ENCODE measurements around the gene SHC3. TPM values are rescaled to one million over a fixed set of nuclear protein-coding genes. Genes with fewer than 3 reads are reported as not detected.

Gene SHC3
- total RNA-seq, 1 donor from 2014 or later = 0.52 TPM

- Histone ChIP-seq H3K9ac (ENCODE audit: low read depth in 1 of 3, low read length in 3 of 3) (no peak overlapping the region), H3K36me3 (ENCODE audit: control insufficient read depth in 3 of 3, insufficient read depth in 3 of 3, low read length in 3 of 3) (no peaks in the 10 kb centered on the region), H3K4me3 (ENCODE audit: low read length in 3 of 3) (no peak overlapping the region), H3K9me3 (ENCODE audit: control insufficient read depth in 3 of 3, low read length in 3 of 3) (no peaks in the 10 kb centered on the region), H3K27me3 (ENCODE audit: control insufficient read depth in 3 of 3, insufficient read depth in 3 of 3, low read length in 3 of 3) (peaks cover 4 to 13% (median 6%) of the 10 kb centered on the region in 3 donors), H3K27ac (ENCODE audit: low read depth, low read length) (no peak overlapping the region), H3K4me1 (ENCODE audit: control insufficient read depth in 3 of 3, insufficient read depth in 3 of 3, low read length in 3 of 3) (peaks cover 7 to 17% (median 17%) of the 10 kb centered on the region in 3 donors)
Observed at GRCh38 chr9:89002987-89003386, 175.6 kb downstream of the SHC3 start.

- Histone ChIP-seq H3K4me1 (ENCODE audit: control insufficient read depth in 3 of 3, insufficient read depth in 3 of 3, low read length in 3 of 3) (peaks cover 7 to 19% (median 17%) of the 10 kb centered on the region in 3 donors), H3K9me3 (ENCODE audit: control insufficient read depth in 3 of 3, low read length in 3 of 3) (no peaks in the 10 kb centered on the region), H3K27me3 (ENCODE audit: control insufficient read depth in 3 of 3, insufficient read depth in 3 of 3, low read length in 3 of 3) (peaks cover 4 to 13% (median 6%) of the 10 kb centered on the region in 3 donors), H3K4me3 (ENCODE audit: low read length in 3 of 3) (no peak overlapping the region), H3K27ac (ENCODE audit: low read depth, low read length) (no peak overlapping the region), H3K36me3 (ENCODE audit: control insufficient read depth in 3 of 3, insufficient read depth in 3 of 3, low read length in 3 of 3) (no peaks in the 10 kb centered on the region), H3K9ac (ENCODE audit: low read depth in 1 of 3, low read length in 3 of 3) (no peak overlapping the region)
Observed at GRCh38 chr9:89001917-89002540, 176.6 kb downstream of the SHC3 start.

GRCh38 chr9:89000973-89001916 lies 177.4 kb downstream of the SHC3 start:
- H3K36me3 ChIP-seq (ENCODE audit: control insufficient read depth in 3 of 3, insufficient read depth in 3 of 3, low read length in 3 of 3) = no peaks in the 10 kb centered on the region
- peaks cover 7 to 21% (median 17%) of the 10 kb centered on the region in 3 donors for H3K4me1 ChIP-seq (ENCODE audit: control insufficient read depth in 3 of 3, insufficient read depth in 3 of 3, low read length in 3 of 3)
- peak overlapping the region in 2 of 3 donors; percentile 15 to 50 for H3K9ac ChIP-seq (ENCODE audit: low read depth in 1 of 3, low read length in 3 of 3)
- H3K27me3 ChIP-seq (ENCODE audit: control insufficient read depth in 3 of 3, insufficient read depth in 3 of 3, low read length in 3 of 3) = peaks cover 4 to 13% (median 6%) of the 10 kb centered on the region in 3 donors
- H3K27ac ChIP-seq (ENCODE audit: low read depth, low read length) = no peak overlapping the region
- peak overlapping the region in 1 of 3 donors; percentile 41 for H3K4me3 ChIP-seq (ENCODE audit: low read length in 3 of 3)
- H3K9me3 ChIP-seq (ENCODE audit: control insufficient read depth in 3 of 3, low read length in 3 of 3) = no peaks in the 10 kb centered on the region

GRCh38 chr9:89000371-89000781 lies 178.2 kb downstream of the SHC3 start:
- peaks cover 7 to 21% (median 17%) of the 10 kb centered on the region in 3 donors for H3K4me1 ChIP-seq (ENCODE audit: control insufficient read depth in 3 of 3, insufficient read depth in 3 of 3, low read length in 3 of 3)
- no peak overlapping the region for H3K9ac ChIP-seq (ENCODE audit: low read depth in 1 of 3, low read length in 3 of 3)

GRCh38 chr9:88998911-88999310 lies 179.7 kb downstream of the SHC3 start:
- H3K4me1 ChIP-seq (ENCODE audit: control insufficient read depth in 3 of 3, insufficient read depth in 3 of 3, low read length in 3 of 3) = peaks cover 13 to 26% (median 21%) of the 10 kb centered on the region in 3 donors
- H3K27me3 ChIP-seq (ENCODE audit: control insufficient read depth in 3 of 3, insufficient read depth in 3 of 3, low read length in 3 of 3) = peaks cover 8 to 18% (median 18%) of the 10 kb centered on the region in 3 donors
- H3K27ac ChIP-seq (ENCODE audit: low read depth, low read length) = no peak overlapping the region
- no peak overlapping the region for H3K4me3 ChIP-seq (ENCODE audit: low read length in 3 of 3)
- no peak overlapping the region for H3K9ac ChIP-seq (ENCODE audit: low read depth in 1 of 3, low read length in 3 of 3)
- no peaks in the 10 kb centered on the region for H3K36me3 ChIP-seq (ENCODE audit: control insufficient read depth in 3 of 3, insufficient read depth in 3 of 3, low read length in 3 of 3)
- H3K9me3 ChIP-seq (ENCODE audit: control insufficient read depth in 3 of 3, low read length in 3 of 3) = no peaks in the 10 kb centered on the region

More at GRCh38 chr9:89000371-89000781, 178.2 kb downstream of the SHC3 start:
- Histone ChIP-seq H3K9me3 (ENCODE audit: control insufficient read depth in 3 of 3, low read length in 3 of 3) (no peaks in the 10 kb centered on the region), H3K4me3 (ENCODE audit: low read length in 3 of 3) (no peak overlapping the region), H3K27me3 (ENCODE audit: control insufficient read depth in 3 of 3, insufficient read depth in 3 of 3, low read length in 3 of 3) (peaks cover 4 to 13% (median 7%) of the 10 kb centered on the region in 3 donors), H3K27ac (ENCODE audit: low read depth, low read length) (no peak overlapping the region), H3K36me3 (ENCODE audit: control insufficient read depth in 3 of 3, insufficient read depth in 3 of 3, low read length in 3 of 3) (no peaks in the 10 kb centered on the region)

- no peaks in the 10 kb centered on the region for H3K36me3 ChIP-seq (ENCODE audit: control insufficient read depth in 3 of 3, insufficient read depth in 3 of 3, low read length in 3 of 3)
- H3K9ac ChIP-seq (ENCODE audit: low read depth in 1 of 3, low read length in 3 of 3) = no peak overlapping the region
- H3K4me1 ChIP-seq (ENCODE audit: control insufficient read depth in 3 of 3, insufficient read depth in 3 of 3, low read length in 3 of 3) = peaks cover 13 to 28% (median 21%) of the 10 kb centered on the region in 3 donors
- no peak overlapping the region for H3K27ac ChIP-seq (ENCODE audit: low read depth, low read length)
- no peak overlapping the region for H3K4me3 ChIP-seq (ENCODE audit: low read length in 3 of 3)
- peaks cover 12 to 20% (median 18%) of the 10 kb centered on the region in 3 donors for H3K27me3 ChIP-seq (ENCODE audit: control insufficient read depth in 3 of 3, insufficient read depth in 3 of 3, low read length in 3 of 3)
- H3K9me3 ChIP-seq (ENCODE audit: control insufficient read depth in 3 of 3, low read length in 3 of 3) = no peaks in the 10 kb centered on the region
Observed at GRCh38 chr9:88998503-88998902, 180.1 kb downstream of the SHC3 start.

- Histone ChIP-seq H3K4me1 (ENCODE audit: control insufficient read depth in 3 of 3, insufficient read depth in 3 of 3, low read length in 3 of 3) (peaks cover 13 to 28% (median 21%) of the 10 kb centered on the region in 3 donors), H3K27ac (ENCODE audit: low read depth, low read length) (no peak overlapping the region), H3K27me3 (ENCODE audit: control insufficient read depth in 3 of 3, insufficient read depth in 3 of 3, low read length in 3 of 3) (peaks cover 12 to 21% (median 18%) of the 10 kb centered on the region in 3 donors)
Observed at GRCh38 chr9:88997646-88998045, 181.0 kb downstream of the SHC3 start.

GRCh38 chr9:88996921-88997235 lies 181.7 kb downstream of the SHC3 start:
- Histone ChIP-seq H3K4me1 (ENCODE audit: control insufficient read depth in 3 of 3, insufficient read depth in 3 of 3, low read length in 3 of 3) (peaks cover 19 to 28% (median 22%) of the 10 kb centered on the region in 3 donors), H3K36me3 (ENCODE audit: control insufficient read depth in 3 of 3, insufficient read depth in 3 of 3, low read length in 3 of 3) (no peaks in the 10 kb centered on the region), H3K27me3 (ENCODE audit: control insufficient read depth in 3 of 3, insufficient read depth in 3 of 3, low read length in 3 of 3) (peaks cover 14 to 21% (median 17%) of the 10 kb centered on the region in 3 donors), H3K9ac (ENCODE audit: low read depth in 1 of 3, low read length in 3 of 3) (no peak overlapping the region), H3K9me3 (ENCODE audit: control insufficient read depth in 3 of 3, low read length in 3 of 3) (no peaks in the 10 kb centered on the region), H3K27ac (ENCODE audit: low read depth, low read length) (no peak overlapping the region), H3K4me3 (ENCODE audit: low read length in 3 of 3) (no peak overlapping the region)

More at GRCh38 chr9:88997646-88998045, 181.0 kb downstream of the SHC3 start:
- no peaks in the 10 kb centered on the region for H3K36me3 ChIP-seq (ENCODE audit: control insufficient read depth in 3 of 3, insufficient read depth in 3 of 3, low read length in 3 of 3)
- no peaks in the 10 kb centered on the region for H3K9me3 ChIP-seq (ENCODE audit: control insufficient read depth in 3 of 3, low read length in 3 of 3)
- H3K9ac ChIP-seq (ENCODE audit: low read depth in 1 of 3, low read length in 3 of 3) = no peak overlapping the region
- no peak overlapping the region for H3K4me3 ChIP-seq (ENCODE audit: low read length in 3 of 3)

- H3K36me3 ChIP-seq (ENCODE audit: control insufficient read depth in 3 of 3, insufficient read depth in 3 of 3, low read length in 3 of 3) = no peaks in the 10 kb centered on the region
- no peak overlapping the region for H3K27ac ChIP-seq (ENCODE audit: low read depth, low read length)
- H3K4me3 ChIP-seq (ENCODE audit: low read length in 3 of 3) = no peak overlapping the region
- no peaks in the 10 kb centered on the region for H3K9me3 ChIP-seq (ENCODE audit: control insufficient read depth in 3 of 3, low read length in 3 of 3)
- H3K9ac ChIP-seq (ENCODE audit: low read depth in 1 of 3, low read length in 3 of 3) = no peak overlapping the region
- H3K4me1 ChIP-seq (ENCODE audit: control insufficient read depth in 3 of 3, insufficient read depth in 3 of 3, low read length in 3 of 3) = peaks cover 22 to 28% (median 24%) of the 10 kb centered on the region in 3 donors
- H3K27me3 ChIP-seq (ENCODE audit: control insufficient read depth in 3 of 3, insufficient read depth in 3 of 3, low read length in 3 of 3) = peaks cover 14 to 22% (median 14%) of the 10 kb centered on the region in 3 donors
Observed at GRCh38 chr9:88996046-88996920, 182.3 kb downstream of the SHC3 start.

Data from skeletal muscle tissue (tissue), 4 donors.